NCI-H1930 (cell line): ENCODE measurements around the gene IPO13.

ENCODE experiments used
- DNase-seq, 2 experiments: peaks; one replicate each; lab custom pipeline; 2025; lab: John Stamatoyannopoulos, UW

The IPO13 gene

GRCh38 chr1:44012941-44013609, 66.3 kb downstream of the IPO13 start:
- no peak for DNase-seq

DNA sequence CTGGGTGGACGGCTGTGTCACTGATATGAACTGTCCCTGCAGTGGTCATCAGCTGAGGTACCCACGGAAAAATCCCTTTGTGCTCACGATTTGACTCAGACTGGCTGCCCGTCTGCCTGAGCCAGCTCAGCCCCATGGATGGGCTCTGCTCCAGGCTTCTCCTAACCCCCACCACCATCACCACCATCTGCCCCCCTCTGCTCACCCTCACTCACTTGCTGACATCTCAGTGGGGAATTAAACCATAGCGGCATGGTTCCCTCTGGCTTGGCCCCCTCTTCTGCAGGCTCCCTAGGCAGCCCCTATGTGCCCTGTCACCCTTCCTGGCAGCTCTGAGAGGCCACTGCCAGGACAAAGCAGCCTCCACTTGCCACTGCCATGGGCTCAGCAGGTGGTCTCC, 67.2 kb downstream of the IPO13 start:
- no peak for DNase-seq

GRCh38 chr1:44014365-44015104, 67.8 kb downstream of the IPO13 start:
- DNase-seq, result no peak

DNA sequence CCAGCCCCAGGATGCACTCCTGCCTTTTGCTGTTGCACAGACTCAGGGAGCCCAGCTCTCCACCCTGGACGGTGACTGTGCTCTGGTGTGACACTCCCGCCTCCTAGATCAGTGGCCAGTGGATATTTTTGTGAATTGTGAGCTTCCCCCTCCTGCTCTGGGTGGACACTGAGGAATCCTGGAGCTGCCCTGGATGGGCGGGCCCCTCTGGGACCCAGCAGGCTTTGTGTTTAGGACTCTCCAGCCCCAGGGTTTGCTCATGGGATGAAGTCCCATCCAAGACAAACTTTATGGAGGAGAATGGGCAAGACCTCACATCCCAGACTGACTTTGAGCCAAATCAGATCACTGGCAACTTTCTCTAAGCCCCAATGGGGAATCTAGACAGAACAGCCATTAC, 68.5 kb downstream of the IPO13 start:
- no peak for DNase-seq

DNA sequence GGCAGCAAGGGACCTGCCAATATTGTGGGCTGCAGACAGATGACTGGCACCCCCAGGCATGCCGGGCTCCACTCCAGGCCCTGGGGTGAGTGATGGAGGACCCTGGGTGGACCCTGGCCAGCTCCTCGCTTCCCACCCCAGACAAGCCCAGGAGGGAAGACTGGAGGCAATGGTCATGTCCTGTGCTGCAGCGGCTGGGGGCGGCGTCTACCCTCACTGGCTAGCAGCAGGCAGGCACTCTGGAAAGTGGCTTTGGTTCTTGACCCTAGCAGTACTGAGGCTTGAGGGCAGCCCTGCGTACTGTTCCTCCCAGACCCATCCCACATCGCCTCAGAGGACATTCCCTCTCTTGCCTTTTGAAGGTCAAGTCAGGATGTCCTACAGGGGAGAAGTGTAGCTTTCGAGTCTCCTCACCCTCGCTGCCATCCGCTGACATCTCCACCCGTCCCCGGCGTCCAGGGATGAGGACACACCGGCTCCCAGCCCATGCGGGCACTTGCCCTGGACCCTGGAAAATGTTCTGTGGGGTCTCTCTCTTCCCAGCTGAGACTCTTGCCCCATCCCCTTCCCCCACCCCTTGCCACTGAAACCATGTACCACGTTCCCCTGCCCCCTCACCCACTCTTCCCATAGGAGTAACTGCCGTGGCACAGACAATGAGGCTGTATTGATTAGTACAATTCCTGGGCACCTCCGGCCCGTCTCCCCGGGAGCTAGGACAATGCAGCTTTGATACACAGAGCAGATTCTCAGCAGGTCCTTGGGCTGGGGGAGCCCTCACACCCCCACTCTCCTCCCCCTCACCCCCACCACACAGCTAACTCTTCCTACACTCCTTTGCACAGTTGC, 69.5 kb downstream of the IPO13 start:
- no peak for DNase-seq

DNA sequence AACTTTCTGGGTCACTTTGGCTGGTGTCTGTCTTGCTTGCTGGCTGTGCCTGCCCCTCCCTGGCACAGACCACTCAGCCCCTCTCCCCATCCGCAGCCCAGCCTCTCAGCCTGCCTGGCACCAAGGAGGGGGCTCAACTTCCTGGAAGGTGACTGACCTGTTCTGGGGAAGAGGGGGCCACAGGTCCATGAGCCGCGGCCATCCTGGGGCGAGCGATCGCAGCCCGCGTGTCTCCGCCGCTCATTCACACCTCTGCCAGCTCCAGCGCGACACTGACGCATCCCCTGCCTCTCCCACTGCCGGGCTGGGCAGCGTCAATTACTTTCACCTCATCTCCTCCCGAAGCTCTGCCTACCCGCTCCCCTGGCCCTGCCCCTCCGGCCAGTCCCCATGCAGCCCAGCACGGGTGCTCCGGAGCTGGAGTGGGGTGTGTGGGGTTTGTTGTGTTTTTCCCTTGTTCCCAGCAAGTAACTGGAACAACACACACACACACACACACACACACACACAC, 70.2 kb downstream of the IPO13 start:
- no peak for DNase-seq
